OCI-LY7 (cell line): ENCODE results near the gene MOGAT3.

Source experiments
- CTCF ChIP-seq: fragments of 200-600 bp; sonication (generic); conservative IDR thresholded peaks from 2 replicates; pipeline ENCODE4 v1.5.1; 2014; ENCODE audit warnings: mild to moderate bottlenecking, antibody characterized with exemption, low read length, moderate library complexity, mixed read lengths
- EZH2phosphoT487 ChIP-seq: fragments of 200-600 bp; sonication (generic); IDR thresholded peaks from 2 replicates; pipeline ENCODE4 v1.6.1; 2018; ENCODE audit warnings: low read depth, borderline replicate concordance, mild to moderate bottlenecking, mixed run types, antibody characterized with exemption, low read length, moderate library complexity, mixed read lengths

GRCh38 chr7:101166648-101166908 lies 34.3 kb downstream of the MOGAT3 start:
- TF ChIP-seq CTCF (no peak), EZH2phosphoT487 (no peak)
